Activated T-cell treated with anti-CD3 and anti-CD28 coated beads for 1 hour (primary cell): ENCODE data around the gene CD36.

Source experiments
- DNase-seq: peaks from one replicate; pipeline ENCODE4 v3.0.0-alpha.2; 2020; ENCODE audit warnings: low read depth

The CD36 gene

DNA sequence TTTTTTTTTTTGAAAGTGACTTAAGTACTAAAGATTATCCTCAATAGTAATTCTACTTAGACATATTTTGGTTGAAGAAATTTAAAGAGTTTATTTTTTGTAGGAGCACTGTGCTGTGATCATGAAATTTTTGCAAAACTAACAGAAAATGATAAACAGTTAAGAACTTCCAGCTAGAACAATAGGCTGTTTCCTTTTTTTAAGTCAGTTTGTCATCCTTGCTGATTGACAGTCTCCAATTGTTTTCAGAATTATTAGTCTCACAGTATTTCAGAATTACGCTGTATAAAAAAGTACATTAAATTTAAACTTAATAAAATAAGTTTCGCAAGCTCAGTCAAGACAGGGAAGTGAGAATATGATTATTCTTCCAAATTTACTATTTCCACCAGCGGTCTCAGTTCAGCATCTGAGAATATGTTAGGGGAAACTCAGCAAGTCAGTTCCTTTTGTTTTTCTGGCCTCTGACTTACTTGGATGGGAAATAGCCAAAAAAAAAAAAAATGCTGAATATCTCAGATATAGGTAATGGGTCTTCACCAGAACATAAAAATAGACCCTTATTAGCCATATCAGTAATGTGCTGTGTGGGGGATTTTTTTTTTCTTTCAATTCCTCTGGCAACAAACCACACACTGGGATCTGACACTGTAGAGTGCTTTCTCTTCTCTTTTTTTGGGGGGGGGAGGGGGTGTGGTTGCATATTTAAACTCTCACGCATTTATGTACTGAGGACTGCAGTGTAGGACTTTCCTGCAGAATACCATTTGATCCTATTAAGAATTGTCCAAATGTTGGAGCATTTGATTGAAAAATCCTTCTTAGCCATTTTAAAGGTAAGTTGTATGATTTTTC lies at the start of gene CD36:
CD36 (plus strand) TSS at position 732 of the 855 bp plus-strand sequence. CDS start 8,099 bp downstream, outside the sequence.
- DNase-seq = no peak

DNA sequence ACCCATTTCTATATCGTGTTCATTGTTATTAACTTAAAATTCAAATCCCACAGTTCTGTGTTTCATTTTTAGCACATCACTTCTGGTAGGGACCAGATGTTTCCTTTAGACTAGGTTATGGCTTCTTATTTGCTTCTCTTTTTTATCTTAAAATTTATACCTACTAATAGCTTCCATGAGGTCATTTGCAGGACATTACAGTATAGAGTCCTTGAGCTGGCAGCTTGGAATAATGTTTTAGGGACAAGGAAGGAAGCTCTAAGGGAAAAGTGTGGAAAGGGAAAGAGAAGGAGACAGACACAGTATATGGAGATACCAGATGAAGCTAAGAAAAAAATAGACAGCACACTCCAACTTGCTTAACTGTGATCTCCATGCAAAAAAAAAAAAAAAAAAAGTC lies 48.8 kb upstream of the CD36 start:
- DNase-seq = no peak

- DNase-seq = no peak
Observed at GRCh38 chr7:80591654-80592053, 46.8 kb upstream of the CD36 start.

GRCh38 chr7:80593869-80594586 lies 44.4 kb upstream of the CD36 start:
- DNase-seq = no peak

DNA sequence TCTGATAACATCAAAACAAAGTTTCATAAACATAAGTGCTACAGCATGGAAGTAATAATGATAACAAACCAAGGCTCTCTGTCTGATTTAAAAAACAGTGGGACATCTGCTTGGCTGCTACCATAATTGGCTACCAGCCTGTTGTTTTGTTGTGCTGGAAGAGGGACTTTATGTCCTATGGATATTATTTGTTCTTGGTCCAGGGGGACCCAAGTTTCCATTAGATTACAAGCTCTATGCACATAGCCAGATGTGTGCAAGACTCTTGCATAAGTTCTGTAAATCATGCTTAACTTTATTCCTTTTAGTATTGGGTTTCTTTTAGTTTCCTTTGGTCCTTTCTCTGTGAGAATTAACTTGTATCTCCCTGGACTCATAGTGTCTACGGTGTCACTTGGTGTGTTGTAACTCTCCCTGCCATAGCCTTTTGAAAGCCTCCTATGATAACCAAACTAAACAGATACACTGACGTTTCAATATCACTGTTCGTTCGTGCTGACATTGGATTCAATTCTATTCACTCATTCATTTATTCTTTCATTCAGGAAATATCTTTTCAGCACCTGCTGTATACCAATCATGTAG lies 41.4 kb upstream of the CD36 start:
- no peak for DNase-seq

DNA sequence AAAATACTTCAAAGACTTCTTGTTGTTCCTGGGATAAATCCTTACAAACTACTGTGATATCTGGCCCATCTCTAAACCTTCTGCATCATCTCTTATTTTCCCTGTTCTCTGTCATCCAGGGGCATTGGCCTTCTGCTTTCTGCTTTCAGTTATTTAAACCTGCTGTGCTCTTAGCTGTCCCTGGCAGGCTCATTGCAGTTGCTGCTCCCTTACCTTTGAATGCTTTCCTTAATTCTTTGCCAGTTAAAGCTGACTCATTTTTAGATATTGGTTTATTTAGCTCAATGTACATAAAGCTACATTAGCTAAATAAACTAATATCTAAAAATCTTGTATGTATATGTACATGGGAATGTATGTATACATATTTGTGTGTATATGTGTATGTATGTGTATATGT lies 40.6 kb upstream of the CD36 start:
- no peak for DNase-seq

DNA sequence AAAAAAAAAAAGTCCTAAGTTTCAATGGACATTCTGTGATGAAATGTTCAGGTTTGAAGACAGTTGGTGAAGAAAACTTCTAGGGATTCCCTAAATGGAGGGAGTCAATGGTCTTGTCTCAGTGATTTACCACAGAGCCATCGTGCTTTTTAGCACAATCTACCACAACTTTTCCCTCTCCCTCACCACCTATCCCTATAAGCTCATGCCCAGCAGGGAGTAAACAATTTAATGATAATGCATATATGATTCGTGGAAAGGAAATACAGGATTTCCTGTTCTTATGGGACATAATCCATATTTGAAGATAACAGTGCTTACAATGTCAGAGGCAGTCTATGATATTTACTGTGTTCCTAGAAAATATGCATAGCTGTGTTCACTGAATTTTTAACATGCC lies 38.4 kb upstream of the CD36 start:
- no peak for DNase-seq

DNA sequence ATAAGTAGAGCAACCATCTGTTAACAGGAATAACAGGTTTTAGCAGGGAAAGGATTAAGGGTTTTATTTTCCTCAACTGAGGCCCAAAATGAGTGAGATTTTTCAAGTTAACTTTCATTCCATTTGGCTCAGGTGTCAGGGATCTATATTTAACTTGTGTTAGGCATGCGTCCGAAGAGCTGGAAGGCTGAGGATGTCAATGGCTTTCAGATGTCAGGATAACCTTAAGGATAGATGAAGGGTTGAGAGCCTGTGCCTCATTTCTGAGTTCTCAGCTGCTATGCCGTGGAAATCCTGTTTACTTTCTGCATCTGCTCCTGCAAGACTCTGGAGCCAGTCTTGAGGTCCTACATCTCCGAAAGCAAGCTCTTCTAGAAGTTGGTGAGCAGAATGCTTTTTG lies 36.4 kb upstream of the CD36 start:
- no peak for DNase-seq

GRCh38 chr7:80603940-80604339 lies 34.5 kb upstream of the CD36 start:
- DNase-seq = no peak

DNA sequence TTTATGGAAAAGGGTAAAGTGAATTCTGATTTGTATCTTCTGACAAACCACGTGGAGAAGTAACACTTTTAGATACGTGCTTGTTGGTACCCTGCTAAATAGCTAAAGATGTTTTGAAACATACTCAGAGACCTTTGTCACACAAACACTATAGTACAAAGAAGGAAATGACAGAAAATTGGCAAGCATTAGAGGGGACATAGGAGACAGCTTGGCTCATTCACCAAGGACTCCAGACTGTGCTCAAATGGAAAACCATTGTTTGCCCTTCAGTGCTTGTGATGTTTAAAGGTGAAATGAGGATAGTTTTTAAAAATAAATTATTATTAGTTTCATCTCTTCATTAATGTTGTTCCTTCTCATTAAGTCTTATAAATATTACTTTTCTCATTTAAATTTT lies 34.0 kb upstream of the CD36 start:
- DNase-seq = no peak

GRCh38 chr7:80607136-80607535 lies 31.3 kb upstream of the CD36 start:
- no peak for DNase-seq

DNA sequence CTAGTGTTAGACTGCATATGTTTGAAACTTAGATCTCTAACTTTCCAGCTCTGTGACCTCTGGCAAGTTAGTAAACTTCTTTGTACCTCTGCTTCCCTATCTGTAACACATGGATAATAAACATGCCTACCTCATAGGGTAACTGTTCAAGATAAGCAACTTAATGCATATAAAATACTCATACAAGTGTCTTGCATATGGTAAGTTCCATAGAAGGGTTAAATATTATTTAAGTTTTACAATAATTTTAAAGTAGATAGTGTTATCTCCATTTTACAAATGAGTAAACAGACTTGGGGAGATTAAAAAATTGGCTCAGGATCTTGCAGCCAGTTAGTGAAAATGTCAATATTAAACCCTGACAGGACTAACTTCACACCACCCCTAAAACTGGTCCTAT lies 30.1 kb upstream of the CD36 start:
- no peak for DNase-seq

DNA sequence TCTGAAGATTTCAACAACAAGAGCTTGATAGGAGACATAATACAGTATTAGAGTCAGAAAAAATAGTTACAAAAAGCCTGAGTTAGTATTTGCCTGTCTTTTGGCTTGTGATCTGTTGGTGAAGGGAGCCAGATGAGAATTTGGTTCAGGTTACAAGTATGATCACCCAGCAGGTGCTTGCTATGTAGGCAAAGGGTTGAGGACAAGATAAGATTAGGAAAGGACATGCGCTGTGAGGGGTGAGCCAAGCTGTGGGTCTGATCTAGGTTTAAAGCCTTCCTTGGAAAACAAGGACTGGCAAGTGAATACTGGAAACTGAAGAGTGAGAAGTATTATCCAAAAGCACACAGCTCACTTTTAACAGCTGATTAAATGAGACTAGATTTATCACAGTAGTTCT lies 28.7 kb upstream of the CD36 start:
- DNase-seq = no peak

GRCh38 chr7:80611353-80611752 lies 27.1 kb upstream of the CD36 start:
- DNase-seq = no peak

DNA sequence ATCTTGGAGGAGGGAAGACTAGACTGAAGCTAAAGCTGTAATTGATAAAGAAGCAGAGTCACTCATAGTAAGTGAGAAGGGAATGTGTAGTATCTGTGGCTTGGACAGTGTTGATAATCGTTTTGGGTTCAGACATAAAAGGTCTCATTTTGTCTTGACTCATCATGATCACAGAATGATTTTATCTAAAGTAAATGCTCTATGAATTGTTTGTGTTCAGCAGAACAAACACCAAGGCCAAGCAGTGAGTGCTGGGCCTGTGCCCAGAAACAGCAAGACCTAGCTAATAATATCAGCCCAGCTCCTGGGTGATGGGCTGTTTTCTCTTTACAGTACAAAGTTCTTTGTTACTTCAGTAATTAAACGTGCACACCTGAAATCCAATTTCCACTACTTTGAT lies 26.7 kb upstream of the CD36 start:
- no peak for DNase-seq

GRCh38 chr7:80612880-80613279 lies 25.6 kb upstream of the CD36 start:
- no peak for DNase-seq

GRCh38 chr7:80613519-80613918 lies 24.9 kb upstream of the CD36 start:
- DNase-seq = no peak

DNA sequence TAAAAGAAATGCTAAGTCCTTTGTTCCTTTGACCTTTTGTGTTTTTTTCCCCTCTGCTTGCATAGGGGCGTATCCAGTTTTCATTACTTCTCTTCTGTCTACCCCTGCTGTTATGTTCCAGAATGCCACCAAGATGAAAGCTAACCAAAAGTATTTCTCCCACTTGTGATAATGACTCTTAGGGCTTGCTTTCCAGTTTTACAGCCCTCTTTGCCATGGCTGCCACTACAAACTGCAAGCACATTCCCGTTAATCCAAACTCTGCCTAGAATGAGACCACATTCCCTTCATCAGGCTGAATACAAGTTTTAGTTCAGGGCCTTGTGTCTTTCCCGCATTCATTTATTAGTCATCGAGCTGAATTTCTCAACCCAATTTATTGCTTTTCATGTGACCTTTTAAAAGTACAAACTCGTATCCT lies 23.6 kb upstream of the CD36 start:
- DNase-seq = no peak

DNA sequence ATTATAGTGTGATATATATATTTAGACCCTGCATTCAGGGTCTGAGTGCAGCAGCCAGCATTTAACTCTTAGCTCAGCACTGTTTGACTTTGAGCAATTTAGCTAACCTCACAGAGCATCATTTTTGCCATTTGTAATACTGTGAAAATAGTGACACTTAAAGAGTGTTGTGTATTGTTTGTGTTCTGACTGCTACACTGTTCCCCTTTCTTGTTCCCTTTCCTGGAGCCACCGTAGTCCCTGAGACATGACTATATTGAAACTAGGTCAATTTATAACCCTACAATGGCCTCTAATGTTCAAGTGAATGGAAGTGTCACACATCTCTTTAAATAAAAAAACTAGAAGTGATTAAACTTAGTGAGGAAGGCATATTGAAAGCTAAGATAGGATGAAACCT lies 20.3 kb upstream of the CD36 start:
- DNase-seq = no peak

- DNase-seq = no peak
Observed at GRCh38 chr7:80619741-80620140, 18.7 kb upstream of the CD36 start.

DNA sequence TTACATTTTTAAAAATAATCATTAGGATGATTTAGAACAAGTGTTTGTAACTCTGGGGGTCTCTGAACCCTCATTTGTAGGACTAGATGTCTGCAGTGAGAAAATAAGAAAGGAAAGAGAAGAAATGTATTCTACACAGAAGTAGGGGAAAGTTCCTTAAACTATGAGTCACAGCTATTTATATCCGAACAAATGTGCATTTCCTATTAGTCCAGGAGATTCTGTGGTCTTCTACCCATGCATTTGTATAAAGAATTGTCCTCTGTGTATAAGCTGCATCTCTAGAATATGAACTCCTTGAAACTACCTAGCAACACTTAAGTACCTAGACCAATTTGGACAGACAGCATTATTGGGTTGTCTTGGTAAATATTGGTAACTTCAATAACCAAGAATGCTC lies 15.9 kb upstream of the CD36 start:
- DNase-seq = no peak

DNA sequence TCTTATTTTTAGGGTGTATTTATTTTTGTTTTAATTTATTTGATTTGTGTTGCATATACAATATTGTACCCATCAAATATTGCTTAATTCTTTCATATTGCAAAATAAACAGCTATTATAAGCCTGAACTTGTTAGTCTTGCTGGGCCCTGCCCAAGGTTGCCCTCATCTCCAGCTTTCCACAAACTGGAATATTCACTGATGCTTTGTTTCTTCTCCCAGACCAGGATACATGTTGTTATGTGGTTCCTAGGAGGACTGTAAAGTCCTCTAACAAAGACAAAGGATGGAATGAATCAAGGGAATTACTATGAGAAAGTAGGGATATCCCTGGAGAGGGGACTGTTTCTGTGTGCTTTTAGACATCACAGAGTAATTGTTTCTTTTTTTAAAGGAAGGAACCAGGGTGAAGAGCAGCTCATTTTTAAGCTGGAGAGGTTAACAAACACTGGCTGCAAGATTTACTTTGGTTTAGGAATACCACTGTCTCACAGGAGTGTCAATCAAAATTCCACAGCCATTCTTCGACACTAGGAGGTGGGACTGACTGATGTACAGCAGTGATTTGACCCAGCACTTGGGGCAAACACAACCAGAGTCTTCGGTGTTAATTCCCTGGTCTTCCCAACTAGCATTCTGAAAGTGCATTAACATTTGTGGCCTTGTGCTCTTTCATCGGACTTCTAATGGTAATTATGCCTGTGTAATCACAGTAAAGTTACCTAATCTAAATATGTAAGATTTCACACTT lies 14.8 kb upstream of the CD36 start:
- no peak for DNase-seq
